ENCODE data around the gene SLC46A1. TPM values are rescaled to one million over a fixed set of nuclear protein-coding genes. Genes with fewer than 3 reads are reported as not detected.
A peak's percentile ranks its signal among the peaks of the same experiment; 100 is the strongest.
"Not testable (repeated sequence)": the region's sequence is repeated elsewhere in the genome, so short reads cannot be mapped to it uniquely, and the experiment has no call there.

Gene SLC46A1
- total RNA-seq (1 to 10 TPM in 4 of 5 donors, under 1 TPM in 1; 0.93 to 2.7 (median 2.5) TPM), total RNA-seq (0.30 to 13.7 (median 3.0) reads per million in 29 experiments)
- total RNA-seq (2013), result 1.3 TPM

DNA sequence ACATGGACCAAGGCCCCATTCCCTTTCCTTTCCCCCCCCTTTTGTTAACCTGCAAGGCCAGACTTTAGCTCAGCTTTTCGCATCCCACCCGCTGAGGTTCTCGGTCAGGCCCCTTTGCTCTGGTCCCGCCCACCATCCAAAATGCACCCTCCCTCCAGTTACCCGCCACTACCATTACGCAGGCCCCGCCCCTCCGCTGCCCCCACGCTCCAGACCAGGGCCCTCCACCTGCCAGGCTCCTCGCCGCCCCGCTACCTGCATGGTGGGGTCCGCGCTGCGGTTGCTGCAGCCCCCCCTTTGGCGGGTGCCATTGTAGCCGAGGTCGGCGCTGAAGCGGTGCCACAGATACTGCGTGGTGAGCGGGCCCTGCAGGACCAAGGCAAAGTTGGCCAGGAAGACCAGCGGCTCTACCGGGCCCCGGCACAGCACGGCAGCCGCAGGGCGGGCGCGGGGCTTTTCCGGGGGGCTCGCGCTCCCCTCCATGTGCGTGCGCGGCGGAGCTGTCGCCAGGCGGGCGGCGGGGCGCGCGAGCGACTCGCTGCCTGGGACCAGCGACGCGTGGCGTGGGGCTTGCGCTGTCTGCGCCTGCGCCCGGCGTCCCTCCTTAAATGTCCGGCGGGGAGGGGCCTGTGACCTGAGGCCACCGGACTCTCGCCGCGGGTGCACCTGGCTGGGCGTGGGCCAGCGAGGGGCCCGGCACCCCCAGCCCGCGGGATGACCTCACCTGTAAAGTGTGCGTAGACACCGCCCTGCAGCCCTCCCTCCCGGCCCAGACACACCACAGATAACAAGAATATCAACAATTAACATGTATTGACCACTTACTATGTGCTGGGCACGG lies at the start of gene SLC46A1:
SLC46A1 (minus strand) TSS at position 581 of the 841 bp plus-strand sequence; CDS start at position 483, 98 bp downstream.
- H3K9me3 ChIP-seq, result no peaks in the 10 kb centered on the region

DNA sequence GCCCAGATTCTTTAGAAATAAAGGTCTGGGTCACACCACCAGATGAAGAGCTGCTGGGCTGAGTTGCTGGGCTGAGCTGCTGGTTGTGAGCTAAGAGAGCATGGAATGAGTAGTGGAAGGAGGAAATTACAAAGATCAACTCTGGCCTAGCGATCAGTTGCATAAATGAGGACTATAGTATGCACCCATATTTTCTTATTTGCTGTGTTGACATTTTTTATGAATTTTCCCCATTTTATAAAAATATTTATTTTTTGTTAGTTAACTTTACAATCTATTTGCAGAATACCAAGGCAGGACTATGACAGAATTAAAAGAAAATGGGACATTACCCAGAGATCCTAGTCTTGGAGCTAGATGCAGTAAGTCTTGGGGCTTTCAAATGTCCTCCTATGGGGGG lies 43.8 kb upstream of the SLC46A1 start:
- Mint-ChIP-seq H3K36me3 (no peaks in the 10 kb centered on the region), H3K27ac (no peak overlapping the region), H3K27me3 (peaks cover 6 to 18% of the 10 kb centered on the region in 2 donors), H3K4me3 (no peak overlapping the region), H3K9me3 (peaks cover 0 to 5% (median 0%) of the 10 kb centered on the region in 3 donors), H3K4me1 (no peaks in the 10 kb centered on the region)
- ChIA-PET CTCF (interaction anchor here in 1 of 2 donors (1.0 kb wide), 1 partner anchor 33 kb away, joined by 3 read pairs; no protein-coding TSS in a partner anchor), POLR2A (no interaction called here)
- Histone ChIP-seq H3K27ac (ENCODE audit: low read length) (no peak overlapping the region), H3K9me3 (no peaks in the 10 kb centered on the region), H3K4me3 (ENCODE audit: control insufficient read depth in 1 of 2, extremely low read depth in 1 of 2, low read length in 1 of 2) (no peak overlapping the region), H3K36me3 (ENCODE audit: control insufficient read depth in 2 of 2, extremely low read depth in 1 of 2, insufficient read depth in 1 of 2, low read length in 1 of 2) (no peaks in the 10 kb centered on the region), H3K27me3 (replicated peaks in 1 of 2; ENCODE audit: control insufficient read depth in 2 of 2, extremely low read depth in 1 of 2, insufficient read depth in 2 of 2, low read length in 1 of 2) (peaks cover 2 to 3% of the 10 kb centered on the region in 2 experiments), H3K4me1 (ENCODE audit: control insufficient read depth in 1 of 2, extremely low read depth in 1 of 2, insufficient read depth in 2 of 2, low read length in 2 of 2) (no peaks in the 10 kb centered on the region)
- ATAC-seq (replicated peaks in 1 of 4) (no peak), DNase-seq (no peak)
- WGBS (ENCODE audit: insufficient coverage), result no CpG with 5 or more reads among the region's 1 CpG

More for the DNA sequence above, at the start of gene SLC46A1:
- peak within 1 kb of the TSS; percentile 74 to 76 (median 75) for H3K4me3 Mint-ChIP-seq
- peaks cover 0 to 16% of the 10 kb centered on the region in 2 experiments for H3K4me1 ChIP-seq (ENCODE audit: control insufficient read depth in 1 of 2, extremely low read depth in 1 of 2, insufficient read depth in 2 of 2, low read length in 2 of 2)
- WGBS (ENCODE audit: insufficient coverage), result 2% methylated on average over 67 of the region's 70 CpGs
- H3K4me1 Mint-ChIP-seq, result peaks cover 5 to 16% (median 12%) of the 10 kb centered on the region in 3 donors
- peaks cover 13 to 15% of the 10 kb centered on the region in 2 donors for H3K27me3 Mint-ChIP-seq
- ChIA-PET CTCF (no interaction called here), POLR2A (no interaction called here)
- DNase-seq (peak in 13 of 35 experiments; percentile 4 to 34 (median 27)), ATAC-seq (replicated peaks in 1 of 4) (peak; percentile 73 to 79 (median 74))
- H3K27ac ChIP-seq (ENCODE audit: low read length), result no peak within 1 kb of the TSS
- peak within 1 kb of the TSS in 1 of 2 donors; percentile 5 for H3K27ac Mint-ChIP-seq
- H3K9me3 Mint-ChIP-seq, result no peaks in the 10 kb centered on the region
- peaks cover 0 to 20% of the 10 kb centered on the region in 2 experiments for H3K27me3 ChIP-seq (replicated peaks in 1 of 2; ENCODE audit: control insufficient read depth in 2 of 2, extremely low read depth in 1 of 2, insufficient read depth in 2 of 2, low read length in 1 of 2)
- H3K36me3 ChIP-seq (ENCODE audit: control insufficient read depth in 2 of 2, extremely low read depth in 1 of 2, insufficient read depth in 1 of 2, low read length in 1 of 2), result no peaks in the 10 kb centered on the region
- peak within 1 kb of the TSS; percentile 44 to 55 for H3K4me3 ChIP-seq (ENCODE audit: control insufficient read depth in 1 of 2, extremely low read depth in 1 of 2, low read length in 1 of 2)
- no peaks in the 10 kb centered on the region for H3K36me3 Mint-ChIP-seq

DNA sequence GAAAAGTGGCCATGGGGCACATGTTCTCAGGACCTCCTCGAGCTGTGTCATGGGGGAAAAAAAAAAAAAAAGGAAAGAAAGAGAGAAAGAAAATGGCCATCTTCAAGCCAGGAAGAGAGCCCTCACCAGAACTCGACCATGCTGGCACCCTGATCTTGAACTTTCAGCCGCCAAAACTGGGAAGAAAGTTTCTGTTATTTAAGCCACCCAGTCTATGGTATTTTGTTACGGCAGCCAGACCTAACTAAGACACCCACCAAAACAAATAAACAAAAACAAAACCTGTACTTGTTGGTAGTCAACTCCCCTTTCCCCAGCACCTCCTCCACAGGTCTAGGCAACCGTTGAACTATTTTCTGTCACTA lies 41.4 kb upstream of the SLC46A1 start:
- no peaks in the 10 kb centered on the region for H3K4me1 Mint-ChIP-seq
- peaks cover 10 to 14% of the 10 kb centered on the region in 2 donors for H3K27me3 Mint-ChIP-seq
- H3K27ac ChIP-seq (ENCODE audit: low read length), result no peak overlapping the region
- H3K36me3 ChIP-seq (ENCODE audit: control insufficient read depth in 2 of 2, extremely low read depth in 1 of 2, insufficient read depth in 1 of 2, low read length in 1 of 2), result no peaks in the 10 kb centered on the region
- no peaks in the 10 kb centered on the region for H3K36me3 Mint-ChIP-seq
- peaks cover 3 to 5% of the 10 kb centered on the region in 2 experiments for H3K27me3 ChIP-seq (replicated peaks in 1 of 2; ENCODE audit: control insufficient read depth in 2 of 2, extremely low read depth in 1 of 2, insufficient read depth in 2 of 2, low read length in 1 of 2)
- POLR2A ChIA-PET, result no interaction called here
- H3K9me3 Mint-ChIP-seq, result peaks cover 0 to 5% (median 0%) of the 10 kb centered on the region in 3 donors
- WGBS (ENCODE audit: insufficient coverage), result 55% methylated on average over 2 of the region's 5 CpGs
- DNase-seq (no peak), ATAC-seq (replicated peaks in 1 of 4) (no peak)
- H3K4me1 ChIP-seq (ENCODE audit: control insufficient read depth in 1 of 2, extremely low read depth in 1 of 2, insufficient read depth in 2 of 2, low read length in 2 of 2), result no peaks in the 10 kb centered on the region
- H3K4me3 Mint-ChIP-seq, result no peak overlapping the region
- H3K27ac Mint-ChIP-seq, result no peak overlapping the region
- H3K4me3 ChIP-seq (ENCODE audit: control insufficient read depth in 1 of 2, extremely low read depth in 1 of 2, low read length in 1 of 2), result no peak overlapping the region
- CTCF ChIA-PET, result no interaction called here
- H3K9me3 ChIP-seq, result no peaks in the 10 kb centered on the region

DNA sequence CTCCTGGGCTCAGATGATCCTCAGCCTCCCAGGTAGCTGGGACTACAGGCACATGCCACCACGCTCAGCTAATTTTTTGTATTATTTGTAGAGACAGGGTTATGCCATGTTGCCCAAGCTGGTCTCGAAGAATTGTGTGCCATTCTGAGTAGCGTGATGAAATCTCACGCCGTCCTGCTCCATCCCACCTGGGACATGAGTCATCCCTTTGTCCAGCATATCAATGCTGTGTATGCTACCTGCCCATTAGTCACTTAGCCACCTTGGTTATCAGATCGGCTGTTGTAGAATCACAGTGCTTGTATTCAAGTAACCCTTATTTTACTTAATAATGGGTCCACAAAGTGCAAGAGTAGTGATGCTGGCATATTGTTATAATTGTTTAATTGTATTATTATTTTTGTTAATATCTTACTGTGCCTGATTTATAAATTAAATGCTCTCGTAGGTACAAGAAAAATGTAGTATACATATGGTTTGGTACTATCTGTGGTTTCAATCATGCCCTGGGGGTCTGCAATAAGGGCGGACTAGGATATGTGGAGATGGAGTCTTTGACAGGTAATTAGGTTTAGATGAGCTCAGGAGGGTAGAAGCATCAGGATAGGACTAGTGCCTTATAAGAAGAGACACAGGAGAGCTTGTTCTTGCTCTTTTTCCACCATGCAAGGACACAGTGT lies 40.8 kb upstream of the SLC46A1 start:
- Histone ChIP-seq H3K36me3 (ENCODE audit: control insufficient read depth in 2 of 2, extremely low read depth in 1 of 2, insufficient read depth in 1 of 2, low read length in 1 of 2) (no peaks in the 10 kb centered on the region), H3K27me3 (replicated peaks in 1 of 2; ENCODE audit: control insufficient read depth in 2 of 2, extremely low read depth in 1 of 2, insufficient read depth in 2 of 2, low read length in 1 of 2) (peaks cover 3 to 5% of the 10 kb centered on the region in 2 experiments), H3K4me3 (ENCODE audit: control insufficient read depth in 1 of 2, extremely low read depth in 1 of 2, low read length in 1 of 2) (no peak overlapping the region), H3K27ac (ENCODE audit: low read length) (no peak overlapping the region), H3K4me1 (ENCODE audit: control insufficient read depth in 1 of 2, extremely low read depth in 1 of 2, insufficient read depth in 2 of 2, low read length in 2 of 2) (no peaks in the 10 kb centered on the region), H3K9me3 (no peaks in the 10 kb centered on the region)
- Mint-ChIP-seq H3K4me1 (no peaks in the 10 kb centered on the region), H3K27me3 (peaks cover 13 to 16% of the 10 kb centered on the region in 2 donors), H3K27ac (no peak overlapping the region), H3K9me3 (peaks cover 0 to 4% (median 0%) of the 10 kb centered on the region in 3 donors), H3K4me3 (no peak overlapping the region), H3K36me3 (no peaks in the 10 kb centered on the region)
- DNase-seq, result no peak
- ATAC-seq (replicated peaks in 1 of 4), result no peak
- 76% methylated on average over 6 of the region's 8 CpGs for WGBS (ENCODE audit: insufficient coverage)
- POLR2A ChIA-PET, result no interaction called here
- CTCF ChIA-PET, result no interaction called here

DNA sequence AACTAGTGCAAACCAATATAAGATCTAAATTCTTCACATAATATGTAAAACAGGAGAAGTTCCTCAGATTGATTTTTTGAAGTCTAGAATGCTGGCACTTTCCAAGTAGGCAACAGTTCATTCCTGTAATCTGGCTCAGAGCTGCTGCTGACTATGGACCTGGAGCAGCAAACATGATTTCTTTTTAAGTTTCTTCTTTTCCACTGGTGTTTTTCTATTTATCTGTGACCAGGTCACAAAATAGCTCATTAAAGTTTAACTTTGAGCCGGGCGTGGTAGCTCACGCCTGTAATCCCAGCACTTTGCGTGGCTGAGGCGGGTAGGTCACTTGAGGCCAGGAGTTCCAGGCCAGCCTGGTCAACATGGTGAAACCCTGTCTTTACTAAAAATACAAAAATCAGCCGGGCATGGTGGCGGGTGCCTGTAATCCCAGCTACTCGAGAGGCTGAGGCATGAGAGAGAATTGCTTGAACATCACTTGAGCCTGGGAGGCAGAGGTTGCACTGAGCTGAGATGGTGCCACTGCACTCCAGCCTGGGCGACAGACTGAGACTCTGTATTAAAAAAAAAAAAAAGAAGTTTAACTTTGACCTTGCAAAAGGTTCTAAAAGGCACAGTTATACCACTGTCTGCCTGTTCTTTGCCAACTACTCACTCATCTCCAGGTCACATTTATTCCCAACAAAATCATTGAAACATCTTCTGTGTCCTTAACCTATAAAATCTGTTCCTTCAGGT lies 38.1 kb upstream of the SLC46A1 start:
- H3K27ac Mint-ChIP-seq, result no peak overlapping the region
- Histone ChIP-seq H3K36me3 (ENCODE audit: control insufficient read depth in 2 of 2, extremely low read depth in 1 of 2, insufficient read depth in 1 of 2, low read length in 1 of 2) (no peaks in the 10 kb centered on the region), H3K4me1 (ENCODE audit: control insufficient read depth in 1 of 2, extremely low read depth in 1 of 2, insufficient read depth in 2 of 2, low read length in 2 of 2) (no peaks in the 10 kb centered on the region), H3K9me3 (no peaks in the 10 kb centered on the region), H3K27me3 (replicated peaks in 1 of 2; ENCODE audit: control insufficient read depth in 2 of 2, extremely low read depth in 1 of 2, insufficient read depth in 2 of 2, low read length in 1 of 2) (peaks cover 2 to 10% of the 10 kb centered on the region in 2 experiments), H3K4me3 (ENCODE audit: control insufficient read depth in 1 of 2, extremely low read depth in 1 of 2, low read length in 1 of 2) (no peak overlapping the region), H3K27ac (ENCODE audit: low read length) (no peak overlapping the region)
- CTCF ChIA-PET, result no interaction called here
- peaks cover 16 to 18% of the 10 kb centered on the region in 2 donors for H3K27me3 Mint-ChIP-seq
- H3K36me3 Mint-ChIP-seq, result no peaks in the 10 kb centered on the region
- ATAC-seq (replicated peaks in 1 of 4) (no peak), DNase-seq (no peak)
- 93% methylated on average over 9 of the region's 9 CpGs for WGBS (ENCODE audit: insufficient coverage)
- no peaks in the 10 kb centered on the region for H3K9me3 Mint-ChIP-seq
- POLR2A ChIA-PET, result interaction anchor here in 1 of 2 donors (0.6 kb wide), 1 partner anchor 331 kb away, joined by 3 read pairs; no protein-coding TSS in a partner anchor
- H3K4me1 Mint-ChIP-seq, result no peaks in the 10 kb centered on the region
- H3K4me3 Mint-ChIP-seq, result no peak overlapping the region

DNA sequence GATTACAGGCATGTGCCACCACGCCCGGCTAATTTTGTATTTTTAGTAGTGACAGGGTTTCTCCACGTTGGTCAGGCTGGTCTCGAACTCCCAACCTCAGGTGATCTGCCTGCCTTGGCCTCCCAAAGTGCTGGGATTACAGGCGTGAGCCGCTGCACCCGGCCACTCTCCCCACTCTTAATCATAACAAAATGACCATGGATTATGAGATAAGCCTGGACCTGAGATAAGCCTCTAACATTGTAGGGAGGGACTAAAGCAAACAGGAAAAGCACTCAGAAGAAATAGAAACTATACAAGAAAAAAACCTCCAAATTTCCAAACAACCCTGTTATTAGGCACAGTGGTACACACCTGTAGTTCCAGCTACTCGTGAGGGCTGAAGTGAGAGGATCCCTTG lies 28.3 kb upstream of the SLC46A1 start:
- H3K4me1 ChIP-seq (ENCODE audit: control insufficient read depth in 1 of 2, extremely low read depth in 1 of 2, insufficient read depth in 2 of 2, low read length in 2 of 2); H3K27ac ChIP-seq (ENCODE audit: low read length); H3K4me3 ChIP-seq (ENCODE audit: control insufficient read depth in 1 of 2, extremely low read depth in 1 of 2, low read length in 1 of 2); H3K27me3 ChIP-seq (replicated peaks in 1 of 2; ENCODE audit: control insufficient read depth in 2 of 2, extremely low read depth in 1 of 2, insufficient read depth in 2 of 2, low read length in 1 of 2); H3K9me3 ChIP-seq; H3K9me3 Mint-ChIP-seq; POLR2A ChIA-PET; H3K27ac Mint-ChIP-seq; H3K4me3 Mint-ChIP-seq; DNase-seq; H3K36me3 Mint-ChIP-seq; CTCF ChIA-PET; ATAC-seq (replicated peaks in 1 of 4); H3K4me1 Mint-ChIP-seq; H3K36me3 ChIP-seq (ENCODE audit: control insufficient read depth in 2 of 2, extremely low read depth in 1 of 2, insufficient read depth in 1 of 2, low read length in 1 of 2): not testable (repeated sequence)
- no CpG with 5 or more reads among the region's 8 CpGs for WGBS (ENCODE audit: insufficient coverage)
- H3K27me3 Mint-ChIP-seq, result peaks cover 13 to 20% of the 10 kb centered on the region in 2 donors

Measured in T-cell (primary cell).